Muscle layer of duodenum (tissue), 2 donors: ENCODE measurements around the gene DHDDS.
"Not testable (repeated sequence)": the region's sequence is repeated elsewhere in the genome, so short reads cannot be mapped to it uniquely, and the experiment has no call there.

Experiments used
- H3K27ac ChIP-seq: one replicate; pipeline ENCODE4 v1.7.0; 2013; ENCODE audit warnings: mild to moderate bottlenecking, low read length
- H3K27me3 ChIP-seq: one replicate; pipeline ENCODE4 v1.7.0; 2013; ENCODE audit warnings: low read depth, mild to moderate bottlenecking, control low read depth, low read length
- H3K36me3 ChIP-seq, 2 donors: one replicate each; pipeline ENCODE4 v1.7.0; 2013; ENCODE audit warnings: low read length in 2 of 2, control low read depth in 1 of 2, mild to moderate bottlenecking in 1 of 2; ENCODE audit not compliant: insufficient read depth in 2 of 2, control insufficient read depth in 1 of 2
- H3K4me1 ChIP-seq, 2 donors: one replicate each; pipeline ENCODE4 v1.7.0; 2013; ENCODE audit warnings: low read length in 2 of 2, mild to moderate bottlenecking in 2 of 2, control low read depth in 1 of 2, moderate library complexity in 1 of 2; ENCODE audit not compliant: insufficient read depth in 2 of 2, control insufficient read depth in 1 of 2
- H3K4me3 ChIP-seq, 2 donors: one replicate each; pipeline ENCODE4 v1.7.0; 2013; ENCODE audit warnings: low read length in 2 of 2, low read depth in 1 of 2, mild to moderate bottlenecking in 1 of 2
- H3K9me3 ChIP-seq, 2 donors: one replicate each; pipeline ENCODE4 v1.7.0; 2013; ENCODE audit warnings: low read length in 2 of 2, control low read depth in 1 of 2, mild to moderate bottlenecking in 1 of 2; ENCODE audit not compliant: control insufficient read depth in 1 of 2
- donor health status: healthy.

Gene DHDDS

DNA sequence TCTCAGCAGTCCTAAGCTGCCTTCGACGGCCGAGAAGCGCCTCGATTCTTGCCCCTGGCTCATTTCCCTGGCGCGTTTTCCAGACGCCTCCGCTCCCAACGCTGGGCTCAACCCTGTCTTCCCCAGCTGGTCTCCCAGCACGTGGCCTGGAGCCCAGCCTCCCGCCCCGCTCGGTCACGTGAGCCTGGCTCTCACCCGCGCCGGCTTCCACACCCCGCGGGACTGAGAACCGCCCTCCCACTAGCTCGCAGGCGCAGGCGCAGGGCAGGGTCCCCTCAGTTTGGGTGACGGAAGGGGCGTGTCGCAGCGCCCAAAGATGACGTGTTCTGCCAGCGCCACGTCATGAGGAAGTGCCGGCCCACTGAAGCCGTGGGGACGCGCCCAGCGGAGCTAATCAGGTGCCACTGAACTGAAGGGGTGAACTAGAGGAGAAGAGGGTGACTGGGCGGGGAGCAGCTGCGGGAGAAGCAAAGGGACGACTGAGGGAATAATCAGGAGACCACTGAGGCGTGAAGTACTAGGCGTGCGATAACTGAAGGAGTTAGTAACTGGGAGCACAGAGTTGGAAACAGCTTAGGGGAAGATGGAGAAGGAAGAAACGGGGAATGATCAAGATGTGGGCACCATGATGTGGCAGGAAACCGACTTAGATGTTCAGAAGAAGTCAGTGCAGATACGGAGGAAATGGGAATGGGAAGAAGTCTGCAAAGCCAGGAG lies at the start of gene DHDDS:
TSS of gene DHDDS (plus strand) at position 343 of the 717 bp plus-strand sequence. CDS start 625 bp downstream, outside the sequence.
- Histone ChIP-seq H3K4me1 (peaks cover 7 to 28% of the 10 kb centered on the region in 2 donors), H3K27me3 (no peaks in the 10 kb centered on the region), H3K36me3 (peaks cover 4 to 12% of the 10 kb centered on the region in 2 donors), H3K9me3 (no peaks in the 10 kb centered on the region), H3K27ac (peak within 1 kb of the TSS; percentile 82), H3K4me3 (peak within 1 kb of the TSS; percentile 75 to 77)

DNA sequence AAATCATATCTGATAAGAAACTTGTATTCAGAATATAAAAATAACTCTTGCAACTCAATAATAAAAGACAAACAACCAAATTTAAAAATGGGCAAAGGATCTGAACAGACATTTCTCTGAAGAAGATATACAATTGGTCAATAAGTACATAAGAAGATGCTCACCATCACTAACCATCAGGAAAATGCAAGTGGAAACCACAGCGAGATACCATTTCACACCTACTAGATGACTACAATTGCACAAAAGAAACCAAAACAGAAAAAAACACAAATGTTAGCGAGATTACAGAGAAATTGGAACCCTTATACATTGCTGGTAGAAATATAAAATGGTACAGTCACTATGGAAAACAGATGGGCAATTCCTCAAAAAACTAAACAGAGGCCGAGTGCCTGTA lies 48.0 kb upstream of the DHDDS start:
- Histone ChIP-seq H3K27me3 (no peaks in the 10 kb centered on the region), H3K36me3 (no peaks in the 10 kb centered on the region), H3K9me3 (no peaks in the 10 kb centered on the region), H3K4me1 (no peaks in the 10 kb centered on the region), H3K4me3 (no peak overlapping the region), H3K27ac (no peak overlapping the region)

GRCh38 chr1:26385063-26385462 lies 47.1 kb upstream of the DHDDS start:
- not testable (repeated sequence) for H3K36me3 ChIP-seq, H3K4me3 ChIP-seq, H3K27me3 ChIP-seq, H3K4me1 ChIP-seq, H3K27ac ChIP-seq, H3K9me3 ChIP-seq

GRCh38 chr1:26387447-26387846 lies 44.7 kb upstream of the DHDDS start:
- Histone ChIP-seq H3K27ac (no peak overlapping the region), H3K9me3 (no peaks in the 10 kb centered on the region), H3K36me3 (no peaks in the 10 kb centered on the region), H3K4me1 (no peaks in the 10 kb centered on the region), H3K27me3 (no peaks in the 10 kb centered on the region), H3K4me3 (no peak overlapping the region)

- no peaks in the 10 kb centered on the region for H3K36me3 ChIP-seq
- no peaks in the 10 kb centered on the region for H3K9me3 ChIP-seq
- no peak overlapping the region for H3K27ac ChIP-seq
- H3K4me3 ChIP-seq: no peak overlapping the region
- no peaks in the 10 kb centered on the region for H3K4me1 ChIP-seq
- H3K27me3 ChIP-seq: no peaks in the 10 kb centered on the region
Observed at GRCh38 chr1:26388791-26389445, 43.2 kb upstream of the DHDDS start.

- H3K27me3 ChIP-seq: no peaks in the 10 kb centered on the region
- no peak overlapping the region for H3K4me3 ChIP-seq
- no peaks in the 10 kb centered on the region for H3K36me3 ChIP-seq
- H3K9me3 ChIP-seq: no peaks in the 10 kb centered on the region
- H3K27ac ChIP-seq: no peak overlapping the region
- H3K4me1 ChIP-seq: no peaks in the 10 kb centered on the region
Observed at GRCh38 chr1:26389604-26390247, 42.4 kb upstream of the DHDDS start.

GRCh38 chr1:26391450-26391849 lies 40.7 kb upstream of the DHDDS start:
- Histone ChIP-seq H3K36me3 (no peaks in the 10 kb centered on the region), H3K4me3 (no peak overlapping the region), H3K27me3 (no peaks in the 10 kb centered on the region), H3K9me3 (no peaks in the 10 kb centered on the region), H3K4me1 (no peaks in the 10 kb centered on the region), H3K27ac (no peak overlapping the region)

- Histone ChIP-seq H3K4me3 (no peak overlapping the region), H3K27ac (no peak overlapping the region), H3K4me1 (no peaks in the 10 kb centered on the region), H3K36me3 (no peaks in the 10 kb centered on the region), H3K27me3 (no peaks in the 10 kb centered on the region), H3K9me3 (no peaks in the 10 kb centered on the region)
Observed at GRCh38 chr1:26395754-26396153, 36.4 kb upstream of the DHDDS start.

GRCh38 chr1:26399034-26399433 lies 33.1 kb upstream of the DHDDS start:
- Histone ChIP-seq H3K27me3 (peaks cover 6% of the 10 kb centered on the region), H3K9me3 (no peaks in the 10 kb centered on the region), H3K4me3 (no peak overlapping the region), H3K4me1 (no peaks in the 10 kb centered on the region), H3K27ac (no peak overlapping the region), H3K36me3 (no peaks in the 10 kb centered on the region)

GRCh38 chr1:26401891-26402290 lies 30.2 kb upstream of the DHDDS start:
- no peaks in the 10 kb centered on the region for H3K4me1 ChIP-seq
- H3K27ac ChIP-seq: no peak overlapping the region
- H3K36me3 ChIP-seq: no peaks in the 10 kb centered on the region
- peaks cover 7% of the 10 kb centered on the region for H3K27me3 ChIP-seq
- no peak overlapping the region for H3K4me3 ChIP-seq
- no peaks in the 10 kb centered on the region for H3K9me3 ChIP-seq

DNA sequence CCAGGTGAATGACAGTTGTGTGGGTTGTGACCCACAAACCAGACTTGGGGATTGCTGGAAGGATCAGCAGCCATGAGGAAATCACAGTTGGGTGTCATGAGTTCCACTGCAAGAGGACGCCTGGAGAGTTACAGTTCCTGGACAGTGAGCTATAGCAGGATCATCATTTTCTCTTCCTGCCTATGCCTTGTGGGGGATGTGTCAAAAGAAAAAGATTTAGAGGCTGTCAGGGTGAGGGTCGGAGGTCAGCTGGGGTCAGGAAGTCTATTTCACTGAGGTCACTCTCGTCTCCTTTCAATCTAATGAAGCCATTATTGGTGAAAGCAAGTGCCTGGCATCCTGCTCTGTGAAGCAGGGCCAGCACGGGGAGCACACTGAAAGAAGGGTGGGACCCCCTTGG lies 28.5 kb upstream of the DHDDS start:
- H3K27ac ChIP-seq: no peak overlapping the region
- H3K4me1 ChIP-seq: no peaks in the 10 kb centered on the region
- no peaks in the 10 kb centered on the region for H3K9me3 ChIP-seq
- H3K27me3 ChIP-seq: peaks cover 7% of the 10 kb centered on the region
- no peak overlapping the region for H3K4me3 ChIP-seq
- H3K36me3 ChIP-seq: no peaks in the 10 kb centered on the region
